Stomach (tissue), 9 donors: ENCODE measurements around the gene MEA1. TPM values are rescaled to one million over a fixed set of nuclear protein-coding genes. Genes with fewer than 3 reads are reported as not detected.

Experiments
- DNase-seq, 2 donors: peaks; one replicate each; pipeline versions ENCODE4 v3.0.0 to v3.0.0-alpha.2; 2013 to 2019
- H3K27ac ChIP-seq, 5 donors: fragments of 200-600 bp in 4 of 5; sonication (generic) in 4 of 5; one replicate each; pipeline ENCODE4 v1.5.1; 2013 to 2019; ENCODE audit warnings: mild to moderate bottlenecking in 1 of 5, moderate library complexity in 1 of 5
- H3K27me3 ChIP-seq, 3 donors: fragments of 200-600 bp; sonication (generic); one replicate each; pipeline ENCODE4 v1.5.1; 2017 to 2019; ENCODE audit warnings: mixed run types in 1 of 3
- H3K36me3 ChIP-seq, 4 donors: fragments of 200-600 bp; sonication (generic); 1 replicate in 3 of 4; 2 replicates in 1 of 4; pipeline ENCODE4 v1.5.1; 2016 to 2019
- H3K4me1 ChIP-seq, 4 donors: fragments of 200-600 bp; sonication (generic); one replicate each; pipeline ENCODE4 v1.5.1; 2016 to 2019
- H3K4me3 ChIP-seq, 4 donors: fragments of 200-600 bp; sonication (generic) in 3 of 4; one replicate each; pipeline ENCODE4 v1.5.1; 2016 to 2019; ENCODE audit warnings: mild to moderate bottlenecking in 1 of 4
- H3K9me3 ChIP-seq, 4 donors: fragments of 200-600 bp; sonication (generic); one replicate each; pipeline ENCODE4 v1.5.1; 2016 to 2019
- CTCF ChIP-seq, 7 experiments: fragments of 450-650 bp in 4 of 7; fragments of 200-600 bp in 3 of 7; sonication (generic) in 3 of 7; IDR thresholded peaks; one replicate each; pipeline ENCODE4 v1.5.1; 2016 to 2019; ENCODE audit warnings: antibody characterized with exemption in 7 of 7, control low read depth in 2 of 7, mild to moderate bottlenecking in 1 of 7
- EP300 ChIP-seq: sonication (generic); formaldehyde crosslinking; IDR thresholded peaks from one replicate; pipeline ENCODE4 v1.6.1; 2017; ENCODE audit warnings: antibody characterized with exemption
- POLR2A ChIP-seq, 4 donors: fragments of 450-650 bp; IDR thresholded peaks; one replicate each; pipeline ENCODE4 v1.6.1; 2016; ENCODE audit warnings: antibody characterized with exemption in 4 of 4, control low read depth in 2 of 4, mild to moderate bottlenecking in 1 of 4, moderate library complexity in 1 of 4
- POLR2AphosphoS5 ChIP-seq, 3 donors: sonication (generic); formaldehyde crosslinking; IDR thresholded peaks; one replicate each; pipeline ENCODE4 v1.6.1; 2016; ENCODE audit warnings: antibody characterized with exemption in 3 of 3
- WGBS, 5 donors: extraction: QIAGEN DNeasy Blood & Tissue Kit in 3 of 5; methylation state at CpG; one replicate each; pipeline versions ENCODE4 v1.1.5 to v1.1.7; 2013 to 2018; 5-methylcytosine and 5-hydroxymethylcytosine counted together
- intact Hi-C: fragments of 100-400 bp; cut with DNase I; formaldehyde crosslinking; loops from one replicate; pipeline ENCODE4 v1.15.1; 2023; ENCODE audit warnings: low total_unique reads
- polyA plus RNA-seq, 3 donors: library from polyadenylated mRNA; stranded (reverse); fragments of 200-250 nt; gene quantifications; one replicate each; pipeline ENCODE4 v1.2.3, GENCODE V29; 2013
- total RNA-seq, 5 donors: library from RNA; depleted of rRNA; stranded (reverse); fragments of >200 nt; gene quantifications; one replicate each; pipeline versions ENCODE4 v1.1.0 to v1.2.3, GENCODE V29; 2014 to 2016
- donor health status: healthy with polysubstance abuse.
- donor health status: Bipolar disorder and iron deficiency.
- donor health status: healthy.

The MEA1 gene
- total and polyA plus RNA-seq, 8 donors, result 3.6 to 118 (median 50.0) TPM

GRCh38 chr6:42996513-42996912 lies 17.2 kb downstream of the MEA1 start:
- DNase-seq, result no peak
- no peaks in the 10 kb centered on the region for H3K27me3 ChIP-seq
- intact Hi-C loops, result no loop called here
- H3K9me3 ChIP-seq, result no peaks in the 10 kb centered on the region
- H3K27ac ChIP-seq, result no peak overlapping the region
- H3K4me1 ChIP-seq, result peaks cover 0 to 12% (median 2%) of the 10 kb centered on the region in 4 donors
- H3K36me3 ChIP-seq, result peaks cover 3 to 33% (median 21%) of the 10 kb centered on the region in 4 donors
- H3K4me3 ChIP-seq, result no peak overlapping the region
- TF ChIP-seq POLR2A (IDR thresholded peaks at IDR 0.05) (no peak), EP300 (no peak), CTCF (IDR thresholded peaks at IDR 0.05) (no peak), POLR2AphosphoS5 (IDR thresholded peaks at IDR 0.05) (no peak)

- Histone ChIP-seq H3K27me3 (no peaks in the 10 kb centered on the region), H3K36me3 (peaks cover 15 to 50% (median 45%) of the 10 kb centered on the region in 4 donors), H3K4me1 (peaks cover 0 to 20% (median 4%) of the 10 kb centered on the region in 4 donors), H3K27ac (no peak overlapping the region), H3K9me3 (no peaks in the 10 kb centered on the region), H3K4me3 (no peak overlapping the region)
- TF ChIP-seq CTCF (IDR thresholded peaks at IDR 0.05) (no peak), POLR2A (IDR thresholded peaks at IDR 0.05) (no peak), POLR2AphosphoS5 (IDR thresholded peaks at IDR 0.05) (no peak), EP300 (no peak)
- intact Hi-C loops, result no loop called here
- no peak for DNase-seq
- WGBS, 5 donors, result 90 to 95% (median 93%) methylated on average over 2 of the region's 2 CpGs
Measured at GRCh38 chr6:42993445-42993844, 20.3 kb downstream of the MEA1 start.

- intact Hi-C loops, result no loop called here
Measured at GRCh38 chr6:42989923-42990322, 23.8 kb downstream of the MEA1 start.

GRCh38 chr6:42988486-42989020 lies 25.2 kb downstream of the MEA1 start:
- TF ChIP-seq CTCF (IDR thresholded peaks at IDR 0.05), result no peak
- no peak for TF ChIP-seq EP300
- no peak for TF ChIP-seq POLR2AphosphoS5 (IDR thresholded peaks at IDR 0.05)
- no peak for TF ChIP-seq POLR2A (IDR thresholded peaks at IDR 0.05)
- 48 to 78% (median 60%) methylated on average over 1 of the region's 1 CpG for WGBS, 5 donors
- Histone ChIP-seq H3K9me3 (no peaks in the 10 kb centered on the region), H3K27ac (no peak overlapping the region), H3K4me1 (peaks cover 32 to 49% (median 41%) of the 10 kb centered on the region in 4 donors), H3K4me3 (no peak overlapping the region), H3K27me3 (no peaks in the 10 kb centered on the region), H3K36me3 (peaks cover 15 to 46% (median 36%) of the 10 kb centered on the region in 4 donors)
- intact Hi-C loops, result no loop called here
- no peak for DNase-seq

More at GRCh38 chr6:42989923-42990322, 23.8 kb downstream of the MEA1 start:
- H3K4me1 ChIP-seq, result peaks cover 31 to 43% (median 35%) of the 10 kb centered on the region in 4 donors
- no peaks in the 10 kb centered on the region for H3K27me3 ChIP-seq
- 86 to 95% (median 93%) methylated on average over 5 of the region's 5 CpGs for WGBS, 5 donors
- H3K4me3 ChIP-seq, result no peak overlapping the region
- DNase-seq, result no peak
- no peaks in the 10 kb centered on the region for H3K9me3 ChIP-seq
- H3K36me3 ChIP-seq, result peaks cover 15 to 50% (median 42%) of the 10 kb centered on the region in 4 donors
- TF ChIP-seq CTCF (IDR thresholded peaks at IDR 0.05), result no peak
- TF ChIP-seq POLR2AphosphoS5 (IDR thresholded peaks at IDR 0.05), result no peak
- no peak for TF ChIP-seq POLR2A (IDR thresholded peaks at IDR 0.05)
- no peak for TF ChIP-seq EP300
- no peak overlapping the region for H3K27ac ChIP-seq
